Keratinocyte (primary cell): Measurements from ENCODE around the gene ID4. TPM values are rescaled to one million over a fixed set of nuclear protein-coding genes. Genes with fewer than 3 reads are reported as not detected.

Experiments used
- DNase-seq: peaks from one replicate; pipeline ENCODE4 v3.0.0-alpha.2; 2011; ENCODE audit warnings: low read depth, missing footprints, low spot score
- FAIRE-seq: peaks from 2 replicates; lab custom pipeline; 2011; peaks lifted over from hg19 to GRCh38; lab: Jason Lieb, UNC
- H2AFZ ChIP-seq: 2 replicates; pipeline ENCODE4 v1.6.0; 2012; ENCODE audit warnings: low read length, control low read depth, inconsistent platforms; ENCODE audit not compliant: control insufficient read depth
- H3K27ac ChIP-seq: 2 replicates; pipeline ENCODE4 v1.5.1; 2011; ENCODE audit warnings: low read length; ENCODE audit not compliant: control insufficient read depth, insufficient read depth
- H3K27me3 ChIP-seq: 3 replicates; pipeline ENCODE4 v1.6.0; 2011; ENCODE audit warnings: low read length; ENCODE audit not compliant: control insufficient read depth, insufficient read depth; ENCODE audit errors: extremely low read depth
- H3K36me3 ChIP-seq, 2 experiments: 2 replicates in 1 of 2; 3 replicates in 1 of 2; pipeline ENCODE4 v1.5.1; 2011; ENCODE audit warnings: low read length in 2 of 2, mild to moderate bottlenecking in 1 of 2; ENCODE audit not compliant: control insufficient read depth in 2 of 2, insufficient read depth in 2 of 2; ENCODE audit errors: extremely low read depth in 1 of 2
- H3K4me1 ChIP-seq: 3 replicates; pipeline ENCODE4 v1.5.1; 2011; ENCODE audit warnings: low read length; ENCODE audit not compliant: control insufficient read depth, insufficient read depth; ENCODE audit errors: extremely low read depth
- H3K4me2 ChIP-seq: 3 replicates; pipeline ENCODE4 v1.6.0; 2011; ENCODE audit warnings: low read depth, low read length; ENCODE audit not compliant: control insufficient read depth, insufficient read depth; ENCODE audit errors: extremely low read depth
- H3K4me3 ChIP-seq, 3 experiments: fragments of 200-600 bp in 1 of 3; sonication (generic) in 1 of 3; 2 replicates in 2 of 3; 3 replicates in 1 of 3; pipeline ENCODE4 v1.5.1; 2011 to 2016; ENCODE audit warnings: low read length in 3 of 3, mild to moderate bottlenecking in 3 of 3, control low read depth in 2 of 3, inconsistent platforms in 1 of 3, low read depth in 1 of 3, mixed read lengths in 1 of 3, mixed run types in 1 of 3, moderate library complexity in 1 of 3; ENCODE audit not compliant: control insufficient read depth in 2 of 3, insufficient read depth in 2 of 3; ENCODE audit errors: extremely low read depth in 1 of 3
- H3K79me2 ChIP-seq: 2 replicates; pipeline ENCODE4 v1.6.0; 2012; ENCODE audit warnings: low read length; ENCODE audit not compliant: control insufficient read depth, insufficient read depth
- H3K9ac ChIP-seq: 3 replicates; pipeline ENCODE4 v1.6.0; 2011; ENCODE audit warnings: low read length; ENCODE audit not compliant: control insufficient read depth, insufficient read depth; ENCODE audit errors: extremely low read depth
- H3K9me1 ChIP-seq: 3 replicates; pipeline ENCODE4 v1.6.0; 2011; ENCODE audit warnings: low read length; ENCODE audit not compliant: control insufficient read depth, insufficient read depth; ENCODE audit errors: extremely low read depth
- H3K9me3 ChIP-seq: 2 replicates; pipeline ENCODE4 v1.5.1; 2012; ENCODE audit warnings: low read depth, low read length; ENCODE audit not compliant: control insufficient read depth
- H4K20me1 ChIP-seq: 3 replicates; pipeline ENCODE4 v1.6.0; 2011; ENCODE audit warnings: low read length; ENCODE audit not compliant: control insufficient read depth, insufficient read depth; ENCODE audit errors: extremely low read depth
- EZH2 ChIP-seq: IDR thresholded peaks from one replicate; pipeline ENCODE4 v1.6.1; 2012; ENCODE audit warnings: inconsistent platforms, mild to moderate bottlenecking, low read length, moderate library complexity
- dilution Hi-C: fragments of 300-500 bp; cut with MboI; formaldehyde crosslinking; loops from one replicate; pipeline ENCODE4 v1.7.0; 2020; ENCODE audit warnings: low sequenced_read_pairs; ENCODE audit not compliant: extremely low pct_ligation_motif_present
- polyA plus RNA-seq, 5 experiments: library from polyadenylated mRNA; depleted of rRNA in 3 of 5; stranded (reverse) in 3 of 5; stranded (forward) in 1 of 5; unstranded in 1 of 5; fragments of >200 nt; gene quantifications; 1 replicate in 1 of 5; 2 replicates in 3 of 5; 3 replicates in 1 of 5; pipeline versions ENCODE4 v1.2.1 to v1.2.3, GENCODE V29; 2011 to 2012; ENCODE audit warnings: missing spikeins in 2 of 5, low read depth in 1 of 5, low replicate concordance in 1 of 5
- TF ChIP-seq, protein P1 (sequence below), 3 experiments: IDR thresholded peaks in 1 of 3; conservative IDR thresholded peaks in 1 of 3; optimal IDR thresholded peaks in 1 of 3; 2 replicates in 2 of 3; 3 replicates in 1 of 3; pipeline versions ENCODE3 to v1.5.1; 2011; ENCODE audit warnings: low read length in 3 of 3, mild to moderate bottlenecking in 3 of 3, moderate library complexity in 2 of 3, control low read depth in 1 of 3, inconsistent platforms in 1 of 3; ENCODE audit not compliant: insufficient read depth in 2 of 3; ENCODE audit errors: extremely low read depth in 1 of 3

The ID4 gene
- polyA plus RNA-seq, 1 donor (not counting 4 experiments of a cell fraction or from before 2014, with no cell fraction given): 0.41 TPM

DNA sequence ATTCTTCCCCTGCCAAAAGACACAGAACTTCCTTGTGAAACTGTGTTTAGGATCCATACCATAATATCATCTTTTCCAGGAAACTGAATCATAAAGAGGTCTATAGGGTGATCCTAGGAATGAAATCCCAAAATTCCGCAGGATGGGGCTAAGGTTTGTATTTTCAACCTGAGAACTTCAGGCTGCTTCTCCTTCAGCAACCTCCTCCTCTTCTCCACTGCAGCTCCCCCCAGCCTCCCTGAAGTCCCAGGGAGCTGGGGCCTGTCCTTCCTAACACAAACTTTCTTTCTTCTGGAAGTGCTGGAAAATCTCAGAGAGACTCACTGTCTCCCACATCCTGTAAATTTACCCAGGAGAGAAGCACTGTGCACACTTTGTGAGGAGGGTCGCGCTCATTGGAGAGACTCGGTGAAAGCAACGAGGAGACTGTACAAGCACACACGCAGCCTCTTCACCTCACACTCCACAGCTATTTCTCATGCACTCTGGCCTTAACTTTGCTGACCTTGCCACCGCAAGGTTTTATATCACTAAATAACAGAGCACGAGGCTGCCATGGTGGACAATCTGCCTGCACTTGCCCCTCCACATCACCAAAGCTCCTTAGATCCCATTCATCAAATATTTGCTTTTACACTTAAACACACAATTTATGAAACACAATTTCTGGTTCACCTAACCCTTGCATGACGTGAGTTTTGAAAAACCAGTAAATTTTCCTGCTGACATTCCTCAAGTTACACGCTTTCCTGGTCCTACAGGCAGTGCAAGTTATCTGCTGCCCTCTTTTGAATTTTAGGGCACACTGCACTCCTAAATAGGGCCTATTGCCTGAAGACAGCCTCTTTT is 14.3 kb downstream of the ID4 start:
- Histone ChIP-seq H3K27me3 (no peaks in the 10 kb centered on the region), H3K27ac (no peak overlapping the region), H3K9me3 (no peaks in the 10 kb centered on the region), H3K4me2 (no peak overlapping the region), H3K4me1 (no peaks in the 10 kb centered on the region), H3K36me3 (no peaks in the 10 kb centered on the region), H3K4me3 (no peak overlapping the region), H3K79me2 (no peaks in the 10 kb centered on the region), H2AFZ (no peak overlapping the region), H3K9me1 (no peaks in the 10 kb centered on the region), H3K9ac (no peak overlapping the region), H4K20me1 (no peaks in the 10 kb centered on the region)
- DNase-seq (no peak), FAIRE-seq (peak; percentile 92)
- dilution Hi-C loops: no loop called here
- TF ChIP-seq, protein P1, sequence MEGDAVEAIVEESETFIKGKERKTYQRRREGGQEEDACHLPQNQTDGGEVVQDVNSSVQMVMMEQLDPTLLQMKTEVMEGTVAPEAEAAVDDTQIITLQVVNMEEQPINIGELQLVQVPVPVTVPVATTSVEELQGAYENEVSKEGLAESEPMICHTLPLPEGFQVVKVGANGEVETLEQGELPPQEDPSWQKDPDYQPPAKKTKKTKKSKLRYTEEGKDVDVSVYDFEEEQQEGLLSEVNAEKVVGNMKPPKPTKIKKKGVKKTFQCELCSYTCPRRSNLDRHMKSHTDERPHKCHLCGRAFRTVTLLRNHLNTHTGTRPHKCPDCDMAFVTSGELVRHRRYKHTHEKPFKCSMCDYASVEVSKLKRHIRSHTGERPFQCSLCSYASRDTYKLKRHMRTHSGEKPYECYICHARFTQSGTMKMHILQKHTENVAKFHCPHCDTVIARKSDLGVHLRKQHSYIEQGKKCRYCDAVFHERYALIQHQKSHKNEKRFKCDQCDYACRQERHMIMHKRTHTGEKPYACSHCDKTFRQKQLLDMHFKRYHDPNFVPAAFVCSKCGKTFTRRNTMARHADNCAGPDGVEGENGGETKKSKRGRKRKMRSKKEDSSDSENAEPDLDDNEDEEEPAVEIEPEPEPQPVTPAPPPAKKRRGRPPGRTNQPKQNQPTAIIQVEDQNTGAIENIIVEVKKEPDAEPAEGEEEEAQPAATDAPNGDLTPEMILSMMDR (optimal IDR thresholded peaks at IDR 0.05 in 1 of 3, IDR thresholded peaks at IDR 0.05 in 1 of 3, conservative IDR thresholded peaks at IDR 0.05 in 1 of 3; ENCODE audit: extremely low read depth in 1 of 3, insufficient read depth in 2 of 3, low read length in 3 of 3): peak; percentile 80 to 89 (median 89)
- TF ChIP-seq EZH2: no peak

DNA sequence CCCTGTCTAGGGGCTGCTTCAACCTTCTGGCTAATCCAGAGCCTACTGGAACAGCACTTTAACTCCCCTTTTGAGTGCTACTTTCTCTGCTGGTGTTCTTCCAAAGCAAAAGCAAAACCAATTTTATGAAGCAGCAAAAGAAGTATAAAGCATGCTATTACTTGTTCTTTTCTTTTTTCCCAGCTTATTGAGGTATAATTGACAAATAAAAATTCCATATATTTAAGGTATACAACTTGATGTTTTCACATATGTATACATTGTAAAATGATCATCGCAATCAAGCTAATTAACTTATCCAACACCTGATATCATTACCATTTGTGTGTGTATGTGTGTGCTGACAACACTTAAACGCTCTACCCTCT is 14.9 kb downstream of the ID4 start:
- H3K9me1 ChIP-seq: no peaks in the 10 kb centered on the region
- no peak for FAIRE-seq
- H3K79me2 ChIP-seq: no peaks in the 10 kb centered on the region
- no peak for DNase-seq
- H3K9ac ChIP-seq: no peak overlapping the region
- no peaks in the 10 kb centered on the region for H3K36me3 ChIP-seq
- H3K4me2 ChIP-seq: no peak overlapping the region
- H3K4me3 ChIP-seq: no peak overlapping the region
- H2AFZ ChIP-seq: no peak overlapping the region
- dilution Hi-C loops: no loop called here
- H3K4me1 ChIP-seq: no peaks in the 10 kb centered on the region
- no peaks in the 10 kb centered on the region for H3K27me3 ChIP-seq
- H4K20me1 ChIP-seq: no peaks in the 10 kb centered on the region
- H3K27ac ChIP-seq: no peak overlapping the region
- no peaks in the 10 kb centered on the region for H3K9me3 ChIP-seq
- TF ChIP-seq, protein P1 (optimal IDR thresholded peaks at IDR 0.05 in 1 of 3, IDR thresholded peaks at IDR 0.05 in 1 of 3, conservative IDR thresholded peaks at IDR 0.05 in 1 of 3; ENCODE audit: extremely low read depth in 1 of 3, insufficient read depth in 2 of 3, low read length in 3 of 3): no peak
- TF ChIP-seq EZH2: no peak
